K562 (cell line): ENCODE data around the gene XRRA1. TPM values are rescaled to one million over a fixed set of nuclear protein-coding genes. Genes with fewer than 3 reads are reported as not detected.

Experiments
- ATAC-seq: fragments of 200-7000 bp; cut with Tn5 transposase; 3 replicates; pipeline ENCODE4 v1.9.1; 2020; ENCODE audit warnings: moderate library complexity
- BruUV-seq: library from RNA; stranded (reverse); fragments of 400-500 nt; replicated peaks from 2 replicates; lab custom pipeline; 2021; lab: Mats Ljungman, UMichigan
- CTCF ChIA-PET: fragments of 300-600 bp; formaldehyde crosslinking; extraction: SDS; loops from one replicate; lab custom pipeline; 2021; ENCODE audit warnings: low intra/inter-chr PET ratio; lab: Yijun Ruan, JAX
- POLR2A ChIA-PET: fragments of 300-600, 350-650 bp; sonication (Branson Sonifier 250); formaldehyde crosslinking; extraction: SDS; loops from one replicate; lab custom pipeline; 2021; ENCODE audit warnings: antibody characterized with exemption, inconsistent platforms; lab: Yijun Ruan, JAX
- DNase-seq, 4 experiments: peaks; one replicate each; pipeline versions ENCODE4 v3.0.0 to v3.0.0-alpha.2; 2011 to 2018; ENCODE audit warnings: low spot score in 3 of 4, mixed read lengths in 3 of 4; ENCODE audit errors: extremely low read depth in 1 of 4
- FAIRE-seq: peaks from 2 replicates; lab custom pipeline; 2011; peaks lifted over from hg19 to GRCh38; lab: Jason Lieb, UNC
- H2AFZ ChIP-seq: 2 replicates; pipeline ENCODE4 v1.6.0; 2011; ENCODE audit warnings: low read depth, low read length, control low read depth, inconsistent platforms
- H3K27ac ChIP-seq: fragments of 200-600 bp; 3 replicates; pipeline ENCODE4 v1.8.0; 2011; ENCODE audit warnings: low read depth, mild to moderate bottlenecking, control low read depth, inconsistent platforms, low read length, moderate library complexity, mixed read lengths; ENCODE audit errors: extremely low read depth
- H3K27me3 ChIP-seq, 2 experiments: fragments of 300-600 bp in 1 of 2; 2 replicates in 1 of 2; 3 replicates in 1 of 2; pipeline versions ENCODE4 v1.6.0 to v1.8.0; 2011; ENCODE audit warnings: inconsistent platforms in 2 of 2, low read length in 2 of 2, mild to moderate bottlenecking in 1 of 2, mixed read lengths in 1 of 2, moderate library complexity in 1 of 2; ENCODE audit not compliant: control insufficient read depth in 2 of 2, insufficient read depth in 2 of 2
- H3K36me3 ChIP-seq: fragments of 300-600 bp; 3 replicates; pipeline ENCODE4 v1.8.0; 2011; ENCODE audit warnings: mild to moderate bottlenecking, low read length, inconsistent platforms; ENCODE audit not compliant: control insufficient read depth, insufficient read depth
- H3K4me1 ChIP-seq, 2 experiments: fragments of 200-600 bp in 1 of 2; replicated peaks in 1 of 2; 2 replicates in 1 of 2; 3 replicates in 1 of 2; pipeline versions ENCODE4 v1.5.1 to v1.8.0; 2011; ENCODE audit warnings: inconsistent platforms in 2 of 2, low read length in 2 of 2, mild to moderate bottlenecking in 1 of 2, mixed read lengths in 1 of 2, moderate library complexity in 1 of 2; ENCODE audit not compliant: control insufficient read depth in 2 of 2, insufficient read depth in 2 of 2
- H3K4me2 ChIP-seq: 2 replicates; pipeline ENCODE4 v1.6.1; 2011; ENCODE audit warnings: low read length, control low read depth, inconsistent platforms, mixed read lengths; ENCODE audit not compliant: insufficient read depth
- H3K4me3 ChIP-seq: fragments of 200-600 bp; sonication (generic), shearing (Covaris generic); 2 replicates; pipeline ENCODE4 v1.5.1; 2016; ENCODE audit warnings: control low read depth, inconsistent platforms
- H3K79me2 ChIP-seq: fragments of 200-600 bp; 3 replicates; pipeline ENCODE4 v1.8.0; 2011; ENCODE audit warnings: low read length, inconsistent platforms; ENCODE audit not compliant: control insufficient read depth, insufficient read depth
- H3K9ac ChIP-seq, 2 experiments: 2 replicates each; pipeline versions ENCODE4 v1.6.0 to v1.6.1; 2011; ENCODE audit warnings: low read depth in 2 of 2, low read length in 2 of 2, control low read depth in 1 of 2, inconsistent platforms in 1 of 2, mild to moderate bottlenecking in 1 of 2, mixed read lengths in 1 of 2; ENCODE audit not compliant: insufficient read depth in 1 of 2
- H3K9me1 ChIP-seq: one replicate; pipeline ENCODE4 v1.6.0; 2011; ENCODE audit warnings: inconsistent platforms, mild to moderate bottlenecking, low read length, moderate library complexity; ENCODE audit not compliant: control insufficient read depth, insufficient read depth
- H3K9me3 ChIP-seq: replicated peaks from 2 replicates; pipeline ENCODE4 v1.5.1; 2011; ENCODE audit warnings: low read depth, low read length, inconsistent platforms; ENCODE audit not compliant: control insufficient read depth, insufficient read depth
- H4K20me1 ChIP-seq: replicated peaks from 2 replicates; pipeline ENCODE4 v1.6.1; 2011; ENCODE audit warnings: low read length, inconsistent platforms, mixed read lengths; ENCODE audit not compliant: control insufficient read depth, insufficient read depth
- NUFIP1 ChIP-seq: fragments of 450-650 bp; IDR thresholded peaks from 2 replicates; pipeline ENCODE4 v1.6.1; 2018; ENCODE audit not compliant: partially characterized antibody
- ZNF146 ChIP-seq: IDR thresholded peaks from one replicate; pipeline ENCODE4 v1.6.1; 2018; ENCODE audit warnings: missing compliant biosample characterization; ENCODE audit not compliant: unreplicated experiment
- WGBS: fragments of 100-300 bp; shearing (Covaris generic); methylation state at CpG from one replicate; pipeline ENCODE4 v1.1.6; 2016; ENCODE audit warnings: low coverage, mixed read lengths; ENCODE audit not compliant: insufficient coverage; ENCODE audit errors: missing lambda C conversion rate; 5-methylcytosine and 5-hydroxymethylcytosine counted together
- in situ Hi-C: fragments of 300-500 bp; cut with MboI; formaldehyde crosslinking; loops from 4 replicates; pipeline ENCODE4 v1.15.0; 2018; ENCODE audit warnings: inconsistent platforms, mixed read lengths
- intact Hi-C: fragments of 100-400 bp; cut with micrococcal nuclease; formaldehyde crosslinking; loops from 2 replicates; pipeline ENCODE4 v1.14.2; 2022
- polyA plus RNA-seq, 8 experiments: library from polyadenylated mRNA; depleted of rRNA in 4 of 8; stranded (reverse) in 5 of 8; unstranded in 3 of 8; fragments of >200 nt; fragmentation: Nextera tagmentation in 2 of 8; fragmentation: Illumina TruSeq in 1 of 8; extraction: Ambion mirVana in 2 of 8; extraction: Trizol in 1 of 8; gene quantifications; 2 replicates each; pipeline versions ENCODE4 v1.2.1 to v1.2.3, GENCODE V29; 2011 to 2014; ENCODE audit warnings: inconsistent platforms in 1 of 8, missing spikeins in 1 of 8
- total RNA-seq, 7 experiments: library from RNA; depleted of rRNA in 6 of 7; stranded (reverse); fragments of >200 nt in 6 of 7; fragmentation: Illumina TruSeq in 2 of 7; extraction: Trizol in 2 of 7; gene quantifications; 2 replicates each; pipeline versions ENCODE4 v1.2.1 to v1.2.3, GENCODE V29; 2011 to 2021; ENCODE audit warnings: low replicate concordance in 1 of 7

XRRA1 gene
- total and polyA plus RNA-seq, 9 of the 15 experiments (the other 6 are each of a cell fraction or from before 2014, with no cell fraction given) = 5.0 to 22.5 (median 16.0) TPM

DNA sequence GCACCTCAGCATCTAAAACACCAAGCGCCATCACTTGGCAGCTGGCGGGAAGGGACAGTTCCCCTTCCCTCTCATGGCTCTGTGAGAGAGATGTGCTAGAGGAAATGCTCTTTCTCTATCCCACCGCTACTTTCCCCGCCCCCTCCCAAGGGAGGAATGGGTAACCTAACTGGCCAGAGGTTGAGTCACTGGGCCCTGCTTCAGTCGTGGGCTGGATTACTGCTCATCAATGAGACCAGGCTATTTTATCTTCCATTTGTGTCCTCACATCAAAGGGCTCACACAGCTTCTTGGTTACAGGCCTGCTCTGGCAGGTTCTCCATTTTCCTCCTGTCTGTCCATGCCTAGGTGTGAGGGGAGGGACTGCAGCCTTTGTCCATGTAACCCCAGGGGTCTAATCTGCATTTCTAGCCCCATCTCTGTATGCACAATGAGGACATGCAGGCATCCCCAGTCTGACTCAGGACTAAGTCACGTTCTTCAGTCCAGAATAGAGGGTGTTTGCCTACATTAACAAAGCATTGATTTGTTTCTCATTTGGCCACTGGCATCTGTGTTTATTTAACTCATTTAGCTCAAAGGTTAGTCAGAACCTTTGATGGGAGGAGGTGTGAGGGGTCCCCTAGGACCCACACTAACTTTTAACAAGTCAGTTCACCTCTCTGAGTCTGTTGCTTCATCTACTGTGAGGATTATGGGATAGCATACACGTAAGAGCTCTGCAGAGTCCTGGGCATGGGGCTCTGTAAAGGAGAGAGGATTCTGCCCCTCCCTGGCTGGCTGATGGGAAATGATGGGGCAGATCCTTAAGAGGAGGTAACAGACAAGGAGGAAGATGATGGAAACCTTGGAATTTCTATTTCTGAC lies 99.1 kb downstream of the XRRA1 start:
- WGBS = 66% methylated on average over 6 of the region's 7 CpGs
- FAIRE-seq = no peak

DNA sequence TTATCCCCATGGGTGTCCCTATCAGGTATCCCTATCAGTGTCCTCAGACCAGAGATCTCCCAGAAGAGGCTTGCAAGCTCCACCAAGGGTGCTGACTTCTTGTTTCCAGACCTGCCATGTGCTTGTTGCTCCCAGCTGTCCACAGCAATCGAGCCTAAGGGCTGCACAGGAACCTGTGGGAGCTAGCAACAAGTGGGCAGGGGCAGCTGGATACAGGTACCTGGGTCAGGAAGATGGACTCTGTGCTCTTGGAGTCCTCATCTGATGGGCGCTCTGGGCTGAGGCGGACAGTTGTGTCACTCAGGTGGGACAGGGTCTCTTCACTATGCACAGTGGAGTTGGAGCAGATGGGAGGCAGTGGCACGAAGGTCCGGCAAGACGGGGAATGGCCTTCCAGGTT lies 101.0 kb downstream of the XRRA1 start:
- intact Hi-C loops (no loop called here), in situ Hi-C loops (no loop called here)
- ChIA-PET CTCF (no interaction called here), POLR2A (interaction anchor here (0.7 kb wide), 1 partner anchor 50 kb away, joined by 3 read pairs; no protein-coding TSS in a partner anchor)
- Histone ChIP-seq H3K4me3 (no peak overlapping the region), H4K20me1 (no peaks in the 10 kb centered on the region), H3K9me1 (no peaks in the 10 kb centered on the region), H3K79me2 (no peaks in the 10 kb centered on the region), H3K36me3 (peaks cover 82% of the 10 kb centered on the region; the same call in 2 of the 3 replicates), H3K9ac (no peak overlapping the region), H3K9me3 (no peaks in the 10 kb centered on the region), H3K4me1 (peaks cover 0 to 3% of the 10 kb centered on the region in 2 experiments; a peak in 1 of 5 replicates), H3K27ac (no peak overlapping the region), H2AFZ (no peak overlapping the region), H3K4me2 (no peak overlapping the region), H3K27me3 (no peaks in the 10 kb centered on the region)
- no peak for TF ChIP-seq NUFIP1
- no TSS peak for BruUV-seq
- DNase-seq (no peak), ATAC-seq (no peak), FAIRE-seq (no peak)
- WGBS = 83% methylated on average over 6 of the region's 6 CpGs

More for the DNA sequence above, 99.1 kb downstream of the XRRA1 start:
- H3K9me3 ChIP-seq = no peaks in the 10 kb centered on the region
- H3K9me1 ChIP-seq = no peaks in the 10 kb centered on the region
- H3K4me1 ChIP-seq = no peaks in the 10 kb centered on the region
- ChIA-PET POLR2A (no interaction called here), CTCF (no interaction called here)
- no peak overlapping the region for H3K4me3 ChIP-seq
- H3K27ac ChIP-seq = no peak overlapping the region
- ATAC-seq (no peak), DNase-seq (no peak)
- H3K36me3 ChIP-seq = peaks cover 69% of the 10 kb centered on the region; the same call in 2 of the 3 replicates
- H3K79me2 ChIP-seq = no peaks in the 10 kb centered on the region
- no peak overlapping the region for H3K4me2 ChIP-seq
- no peak overlapping the region for H3K9ac ChIP-seq
- no peaks in the 10 kb centered on the region for H3K27me3 ChIP-seq
- in situ Hi-C loops (no loop called here), intact Hi-C loops (no loop called here)
- H2AFZ ChIP-seq = no peak overlapping the region
- no peaks in the 10 kb centered on the region for H4K20me1 ChIP-seq
- no peak for TF ChIP-seq ZNF146 (CRISPR knock-in tag)
- BruUV-seq = no TSS peak
